ENCODE measurements around the gene NDUFB11.

NDUFB11 gene

GRCh38 chrX:47174376-47174775 is 29.9 kb upstream of the NDUFB11 start:
- DNase-seq: no peak

- no peak for DNase-seq
Measured at GRCh38 chrX:47172971-47173792, 28.7 kb upstream of the NDUFB11 start.

DNA sequence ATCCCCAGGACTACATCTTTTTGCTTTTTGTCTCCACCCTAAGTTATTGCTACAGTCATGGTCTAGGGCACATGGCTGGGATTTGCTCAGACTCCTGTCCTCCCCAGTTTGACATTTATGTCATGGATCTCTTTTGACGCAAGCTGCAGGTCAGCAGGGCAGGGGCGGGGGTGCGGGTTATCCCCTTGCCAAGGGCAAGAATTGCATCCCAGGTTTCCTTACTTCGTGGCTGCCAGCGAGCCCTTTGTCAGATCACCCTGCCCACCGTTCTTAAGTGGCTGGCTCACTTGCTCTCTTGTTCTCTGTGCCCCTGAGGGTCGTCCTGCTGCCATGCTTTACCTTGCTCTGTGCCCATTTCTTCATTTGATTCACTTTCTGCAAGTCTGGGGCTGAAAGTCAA is 28.0 kb upstream of the NDUFB11 start:
- DNase-seq: no peak

- no peak for DNase-seq
Measured at GRCh38 chrX:47171996-47172395, 27.5 kb upstream of the NDUFB11 start.

DNA sequence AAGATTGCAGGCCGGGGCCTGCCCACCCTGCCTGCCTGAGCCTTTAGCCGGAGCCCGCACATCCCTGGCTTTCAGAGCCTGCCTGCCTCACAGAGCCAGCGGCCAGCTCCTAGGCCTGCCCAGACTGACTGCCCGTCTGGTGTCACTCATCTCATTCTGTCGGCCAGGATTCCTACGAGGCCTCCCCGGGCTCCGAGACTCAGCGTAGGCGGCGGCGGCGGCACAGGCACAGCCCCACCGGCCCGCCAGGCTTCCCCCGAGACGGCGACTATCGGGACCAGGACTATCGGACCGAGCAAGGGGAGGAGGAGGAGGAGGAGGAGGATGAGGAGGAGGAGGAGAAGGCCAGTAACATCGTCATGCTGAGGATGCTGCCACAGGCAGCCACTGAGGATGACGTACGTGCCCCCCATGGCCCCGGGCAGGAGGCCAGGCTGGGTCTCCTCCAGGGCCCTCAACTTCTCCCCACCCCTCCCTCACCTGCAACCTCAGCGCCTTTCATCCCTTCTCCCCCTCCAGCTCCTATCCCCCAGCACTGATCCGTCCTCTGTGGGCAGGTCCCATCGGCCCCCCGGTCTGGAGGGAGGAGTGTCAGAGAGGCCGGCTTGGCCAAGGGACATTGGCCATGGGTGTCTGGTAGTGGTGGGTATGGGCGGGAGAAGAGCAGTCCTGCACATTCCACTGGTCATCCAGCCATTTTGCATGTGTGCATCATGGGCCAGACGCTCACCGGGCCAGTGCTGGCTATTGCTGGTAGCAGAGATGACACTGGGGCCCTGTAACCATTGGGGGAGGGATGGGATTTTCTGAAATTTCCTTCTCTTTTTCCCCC is 26.6 kb upstream of the NDUFB11 start:
- no peak for DNase-seq

- DNase-seq: no peak
Measured at GRCh38 chrX:47169726-47170515, 25.4 kb upstream of the NDUFB11 start.

GRCh38 chrX:47169273-47169672 is 24.8 kb upstream of the NDUFB11 start:
- no peak for DNase-seq

- DNase-seq: no peak
Measured at GRCh38 chrX:47168495-47169073, 24.1 kb upstream of the NDUFB11 start.

DNA sequence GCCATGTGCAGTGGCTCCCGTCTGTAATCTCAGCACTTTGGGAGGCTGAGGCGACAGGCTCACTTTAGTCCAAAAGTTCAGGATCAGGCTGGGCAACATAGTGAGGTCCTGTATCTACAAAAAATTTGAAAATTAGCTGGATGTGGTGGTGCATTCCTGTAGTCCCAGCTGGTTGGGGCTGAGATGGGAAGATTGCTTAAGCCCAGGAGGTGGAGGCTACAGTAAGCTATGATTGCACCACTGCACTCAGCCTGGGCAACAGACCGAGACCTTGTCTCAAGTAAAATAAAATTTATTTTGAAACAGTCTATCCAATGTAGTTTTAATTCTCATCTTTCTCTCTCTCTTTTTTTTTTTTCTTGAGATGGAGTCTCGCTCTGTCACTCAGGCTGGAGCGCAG is 21.6 kb upstream of the NDUFB11 start:
- no peak for DNase-seq

DNA sequence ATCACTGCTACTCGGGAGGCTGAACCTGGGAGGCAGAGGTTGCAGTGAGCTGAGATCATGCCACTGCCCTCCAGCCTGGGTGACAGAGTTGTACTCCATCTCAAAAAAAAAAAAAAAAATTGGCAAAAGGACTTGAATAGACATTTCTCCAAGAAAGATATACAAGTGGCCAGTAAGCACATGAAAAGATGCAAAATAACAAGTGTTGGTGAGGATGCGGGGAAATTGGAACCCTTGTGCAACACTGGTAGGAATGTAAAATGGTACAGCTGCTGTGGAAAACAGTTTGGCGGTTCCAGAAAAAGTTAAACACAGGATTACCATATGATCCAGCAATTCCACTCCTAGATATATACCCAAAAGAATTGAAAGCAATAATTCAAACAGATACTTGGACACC is 19.9 kb upstream of the NDUFB11 start:
- DNase-seq: no peak

- no peak for DNase-seq
Measured at GRCh38 chrX:47162927-47163583, 18.6 kb upstream of the NDUFB11 start.

GRCh38 chrX:47160781-47161180 is 16.3 kb upstream of the NDUFB11 start:
- DNase-seq: no peak

DNA sequence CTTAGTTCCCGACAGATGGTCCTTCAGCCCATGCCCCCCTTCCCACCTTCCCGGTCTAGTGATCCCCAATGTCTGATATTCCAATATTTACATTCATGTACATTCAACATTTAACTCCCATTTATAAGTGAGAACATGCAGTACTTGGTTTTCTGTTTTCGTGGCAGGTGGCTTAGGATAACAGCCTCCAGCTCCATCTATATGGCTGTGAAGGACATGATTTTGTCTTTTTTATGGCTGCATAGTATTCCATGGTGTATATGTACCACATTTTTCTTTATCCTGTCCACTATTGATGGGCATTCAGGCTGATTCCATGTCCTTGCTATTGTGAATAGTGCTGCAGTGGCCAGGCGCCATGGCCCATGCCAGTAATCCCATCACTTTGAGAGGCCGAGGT is 14.3 kb upstream of the NDUFB11 start:
- DNase-seq: no peak

DNA sequence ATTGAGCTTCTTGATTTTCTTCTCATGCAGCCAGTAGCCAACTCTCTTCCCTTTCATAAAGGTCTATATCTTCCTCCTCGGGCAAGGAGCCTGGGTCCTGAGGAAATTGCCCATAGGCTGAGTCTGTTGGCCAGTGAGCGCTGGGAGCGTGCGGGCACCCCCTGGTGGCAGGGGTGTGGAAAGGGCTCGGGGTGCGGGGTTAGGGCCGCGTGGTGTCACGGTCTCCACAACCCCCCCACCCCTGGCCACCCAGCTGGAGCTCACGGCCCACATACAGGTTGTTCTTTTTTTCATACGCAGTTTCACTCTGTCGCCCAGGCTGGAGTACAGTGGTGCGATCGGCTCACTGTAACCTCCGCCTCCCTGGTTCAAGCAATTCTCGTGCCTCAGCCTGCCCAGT is 13.6 kb upstream of the NDUFB11 start:
- DNase-seq: no peak

- no peak for DNase-seq
Measured at GRCh38 chrX:47156611-47157520, 12.4 kb upstream of the NDUFB11 start.

DNA sequence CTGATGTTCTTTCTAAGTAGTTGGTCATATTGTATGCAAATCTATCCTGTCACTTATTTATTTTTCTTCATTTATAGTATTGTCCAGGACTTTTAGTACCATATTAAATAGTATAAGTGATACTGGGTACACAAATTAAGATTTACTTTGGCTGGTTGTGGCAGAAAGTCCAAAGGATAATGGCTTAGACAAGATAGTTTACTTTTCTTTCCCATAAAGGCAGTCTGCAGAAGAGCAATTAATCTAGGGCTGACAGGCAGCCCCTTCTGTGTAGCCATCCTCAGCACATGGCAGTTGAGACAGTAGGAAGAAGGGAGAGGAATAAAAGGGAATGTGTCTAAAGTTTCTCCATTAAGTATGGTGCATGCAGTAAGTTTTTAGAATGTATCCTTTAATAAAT is 6.9 kb upstream of the NDUFB11 start:
- no peak for DNase-seq

DNA sequence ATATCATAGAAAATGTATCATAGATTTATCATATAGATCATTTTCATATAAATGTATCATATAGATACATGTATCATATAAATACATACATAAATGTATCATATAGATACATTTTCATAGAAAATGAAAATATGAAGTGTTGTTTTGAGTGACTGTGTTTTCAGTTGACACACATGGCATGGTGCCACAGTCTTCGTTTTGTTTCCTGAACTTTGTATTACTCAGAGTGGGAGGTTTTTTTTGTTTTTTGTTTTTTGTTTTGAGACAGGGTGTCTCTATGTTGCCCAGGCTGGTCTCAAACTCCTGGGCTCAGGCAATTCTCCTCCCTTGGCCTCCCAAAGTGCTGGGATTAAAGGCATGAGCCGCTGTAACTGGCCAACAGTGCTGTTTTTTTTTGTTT is 4.4 kb upstream of the NDUFB11 start:
- DNase-seq: no peak

DNA sequence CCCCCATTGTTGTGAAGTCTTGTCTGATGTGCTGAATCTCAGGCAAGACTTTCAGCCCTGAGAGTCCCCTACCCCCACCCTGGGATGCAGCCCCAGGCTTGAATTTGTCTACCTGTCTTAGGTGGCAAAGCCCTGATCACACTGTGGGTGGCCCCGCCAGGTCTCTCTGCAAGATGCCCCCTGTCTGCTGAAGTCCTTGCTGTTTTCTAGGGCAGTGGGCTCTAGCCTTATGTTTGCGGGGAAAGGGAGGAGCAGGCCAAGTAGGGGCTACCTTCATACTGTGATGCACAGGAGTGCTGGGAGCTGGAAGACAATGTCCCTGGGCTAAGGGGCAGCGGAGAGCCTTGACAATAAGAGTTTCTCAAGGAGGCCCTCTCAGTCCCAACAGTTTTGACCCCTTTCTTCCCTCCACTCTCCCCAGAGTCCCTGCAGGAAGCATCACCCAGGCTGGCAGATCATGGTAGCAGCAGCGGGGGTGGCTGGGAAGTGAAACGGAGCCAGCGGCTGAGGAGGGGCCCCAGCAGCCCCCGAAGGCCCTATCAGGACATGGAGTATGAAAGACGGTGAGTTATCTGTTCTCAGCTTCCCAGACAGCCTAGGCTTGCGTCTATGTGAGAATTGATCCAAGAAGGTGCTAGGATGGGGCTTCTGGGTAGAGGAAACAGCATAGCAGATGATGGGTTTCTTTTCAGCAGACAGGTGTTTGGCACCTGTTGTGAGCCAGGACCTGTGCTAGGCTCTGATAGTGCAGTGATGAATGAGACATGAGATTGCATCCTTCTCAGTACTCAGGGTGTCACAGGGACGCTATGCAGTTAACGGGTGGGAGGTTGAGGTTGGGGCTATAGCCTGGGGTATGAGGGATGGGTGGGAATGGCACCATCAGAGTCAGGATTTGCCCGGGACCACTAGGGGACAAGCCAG is 2.7 kb upstream of the NDUFB11 start:
- no peak for DNase-seq

- no peak for DNase-seq
Measured at GRCh38 chrX:47146121-47146935, 1.8 kb upstream of the NDUFB11 start.
